Stimulated activated CD8-positive, alpha-beta memory T cell treated with anti-CD3 and anti-CD28 coated beads, Interleukin-15, amount 100 ng/mL, for 24 hours (primary cell): ENCODE results near the gene AFF3.

ENCODE experiments used
- DNase-seq: peaks from one replicate; pipeline ENCODE4 v3.0.0-alpha.2; 2020; ENCODE audit warnings: low read depth

The AFF3 gene

GRCh38 chr2:100041946-100042345 is 100.4 kb downstream of the AFF3 start:
- no peak for DNase-seq

- no peak for DNase-seq
Measured at GRCh38 chr2:100041385-100041784, 101.0 kb downstream of the AFF3 start.

DNA sequence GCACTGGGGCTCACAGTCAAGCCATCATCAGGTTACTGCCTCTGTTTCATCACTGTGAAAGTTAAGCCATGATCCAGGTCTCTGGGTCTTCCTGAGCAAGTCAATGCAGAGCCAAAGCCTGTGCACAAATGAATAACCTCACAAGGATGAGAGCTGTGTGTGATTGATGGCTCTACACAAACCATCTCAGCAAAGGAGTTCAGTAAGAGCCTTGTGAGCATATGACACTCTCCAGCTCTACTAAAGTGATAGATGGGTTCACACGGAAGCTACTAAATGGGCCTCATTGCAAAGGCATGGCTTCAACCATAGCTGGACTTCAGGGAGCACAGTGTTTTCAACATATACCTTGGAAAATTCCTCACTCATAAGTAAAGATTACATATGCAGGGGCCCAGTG is 101.5 kb downstream of the AFF3 start:
- no peak for DNase-seq

GRCh38 chr2:100039291-100039980 is 103.0 kb downstream of the AFF3 start:
- DNase-seq = no peak

DNA sequence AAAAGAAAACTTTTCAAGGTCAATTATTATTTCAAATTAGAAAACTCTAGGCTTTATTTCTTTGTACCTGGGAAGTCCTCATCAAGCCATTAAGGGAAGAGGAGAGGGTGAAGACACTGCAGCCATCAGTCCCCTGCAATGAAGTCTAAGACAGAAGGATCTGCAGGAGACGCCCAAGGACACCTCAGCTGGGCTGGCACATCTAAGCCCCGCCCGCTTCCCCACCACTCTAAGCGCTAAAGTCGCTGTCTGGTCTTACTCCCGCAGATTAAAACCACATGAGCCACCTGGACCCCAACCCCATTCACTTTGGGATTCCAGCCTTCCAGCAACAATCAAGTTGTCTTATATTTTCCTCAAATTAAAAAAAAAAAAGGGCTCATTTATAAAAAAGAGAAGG is 104.4 kb downstream of the AFF3 start:
- DNase-seq = no peak

DNA sequence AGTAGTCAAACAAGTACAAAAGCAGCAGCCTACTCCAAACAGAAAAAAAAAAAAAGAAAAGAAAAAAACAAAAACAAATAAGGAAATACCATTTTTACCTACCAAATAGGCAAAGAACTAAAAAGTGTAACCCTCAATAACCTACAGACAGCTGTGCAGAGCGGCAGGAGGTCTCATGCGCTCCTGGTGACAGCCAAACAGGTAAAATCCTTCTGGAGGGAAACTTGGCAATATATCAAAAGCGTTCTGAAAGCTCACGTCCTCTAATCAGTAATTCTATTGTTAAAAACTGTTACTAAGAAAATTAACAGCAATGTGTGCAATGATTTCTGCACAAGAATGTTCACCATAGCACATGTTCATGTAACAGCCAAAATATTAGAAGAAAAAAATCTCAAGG is 105.6 kb downstream of the AFF3 start:
- DNase-seq = no peak

GRCh38 chr2:100036026-100036425 is 106.4 kb downstream of the AFF3 start:
- DNase-seq = no peak

DNA sequence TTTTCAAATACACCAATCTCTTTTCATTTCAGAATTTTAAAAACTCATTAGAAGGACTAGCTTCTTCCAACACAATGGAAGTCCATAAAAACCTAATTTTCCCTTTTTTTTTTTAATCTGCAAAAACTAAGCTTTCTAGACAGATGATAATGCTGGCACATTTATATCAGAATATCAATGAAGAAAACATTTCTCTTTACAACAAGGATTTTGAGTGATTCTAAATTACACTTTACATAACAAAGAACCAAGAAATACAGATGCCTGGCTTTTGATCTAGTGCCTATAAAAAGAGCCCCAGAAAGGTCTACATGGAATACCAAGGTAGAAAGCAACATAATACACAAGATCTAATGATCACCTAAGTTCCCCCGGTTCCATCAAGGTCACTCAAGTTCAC is 108.0 kb downstream of the AFF3 start:
- no peak for DNase-seq

GRCh38 chr2:100033976-100034375 is 108.4 kb downstream of the AFF3 start:
- DNase-seq = no peak

- no peak for DNase-seq
Measured at GRCh38 chr2:100031604-100032003, 110.8 kb downstream of the AFF3 start.

DNA sequence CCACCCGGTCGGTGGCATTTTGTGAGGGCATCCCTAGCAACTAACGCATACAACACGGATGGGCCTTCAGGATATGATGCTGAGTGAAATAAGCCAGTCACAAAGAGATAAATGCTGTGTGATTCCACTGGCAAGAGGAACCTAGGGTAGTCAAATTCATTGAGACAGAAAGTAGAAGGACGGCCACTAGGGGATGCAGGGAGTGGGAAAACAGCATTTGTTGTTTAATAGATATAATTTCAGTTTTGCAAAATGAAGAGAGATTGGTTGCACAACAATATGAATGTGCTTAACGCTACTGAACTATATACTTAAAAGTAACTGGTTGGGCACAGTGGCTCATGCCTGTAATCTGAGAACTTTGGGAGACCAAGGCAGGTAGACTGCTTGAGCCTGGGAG is 112.9 kb downstream of the AFF3 start:
- DNase-seq = no peak

DNA sequence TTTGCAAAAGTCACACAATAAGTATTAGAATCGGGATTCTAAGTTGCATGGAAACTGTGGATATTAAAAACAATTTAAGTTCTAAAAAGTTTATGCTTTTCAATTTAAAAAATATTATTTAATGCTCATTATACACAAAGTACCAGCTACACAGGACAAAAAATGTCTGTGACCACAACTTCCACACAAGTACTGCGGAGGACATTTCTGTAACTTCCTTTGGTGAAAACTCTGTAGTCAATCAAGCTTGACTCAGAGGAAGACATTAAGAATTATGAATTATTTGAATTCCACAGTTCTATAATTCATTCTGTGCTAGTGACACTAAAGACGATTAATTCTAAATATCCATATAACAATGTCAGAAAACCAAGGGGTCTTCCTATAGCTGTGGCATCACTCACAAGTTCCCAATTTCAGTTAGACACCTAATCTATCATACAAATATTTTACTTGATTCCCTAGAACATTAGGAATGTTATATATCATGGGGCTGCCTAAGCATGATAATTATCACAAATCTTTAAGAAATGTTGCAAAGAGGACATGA is 120.5 kb downstream of the AFF3 start:
- DNase-seq = no peak

DNA sequence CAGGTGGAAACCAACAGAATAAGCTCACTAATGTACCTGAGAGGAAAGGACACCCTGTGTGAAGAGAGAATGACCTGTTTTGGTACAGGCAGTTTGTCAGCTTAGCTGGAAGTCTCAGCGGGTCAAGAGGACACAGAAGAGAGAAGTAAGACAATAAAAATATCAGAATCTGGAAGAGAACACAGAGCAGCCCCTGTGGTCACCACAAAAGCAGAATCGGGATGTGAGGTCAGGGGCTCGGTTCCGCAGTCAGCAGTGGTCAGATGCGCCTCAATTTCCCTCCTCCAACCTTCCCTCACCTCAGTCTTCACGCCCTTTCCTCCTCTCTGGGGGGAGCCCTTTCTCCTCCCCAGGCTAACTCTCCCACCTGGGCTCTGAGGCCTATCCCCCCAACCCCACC is 122.9 kb downstream of the AFF3 start:
- DNase-seq = no peak

GRCh38 chr2:100018341-100019193 is 123.8 kb downstream of the AFF3 start:
- no peak for DNase-seq

DNA sequence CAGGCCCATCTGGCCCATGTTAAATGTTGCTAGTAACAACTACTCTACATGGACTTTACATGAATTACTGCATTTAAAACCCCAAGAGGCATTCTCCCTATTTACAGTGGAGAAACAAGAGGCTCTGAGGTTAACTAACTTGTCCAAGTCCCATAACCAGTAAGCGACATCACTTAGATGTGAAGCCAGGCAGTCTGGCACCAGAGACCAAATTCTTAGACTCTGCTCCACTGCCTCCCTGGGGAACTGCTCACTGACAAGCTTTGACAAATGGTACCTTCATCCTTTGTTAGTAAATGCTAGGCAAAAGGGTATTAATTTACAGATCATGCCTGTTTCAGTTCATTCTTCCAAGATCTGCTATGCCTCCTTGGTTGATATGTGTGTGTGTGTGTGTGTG is 124.8 kb downstream of the AFF3 start:
- no peak for DNase-seq

DNA sequence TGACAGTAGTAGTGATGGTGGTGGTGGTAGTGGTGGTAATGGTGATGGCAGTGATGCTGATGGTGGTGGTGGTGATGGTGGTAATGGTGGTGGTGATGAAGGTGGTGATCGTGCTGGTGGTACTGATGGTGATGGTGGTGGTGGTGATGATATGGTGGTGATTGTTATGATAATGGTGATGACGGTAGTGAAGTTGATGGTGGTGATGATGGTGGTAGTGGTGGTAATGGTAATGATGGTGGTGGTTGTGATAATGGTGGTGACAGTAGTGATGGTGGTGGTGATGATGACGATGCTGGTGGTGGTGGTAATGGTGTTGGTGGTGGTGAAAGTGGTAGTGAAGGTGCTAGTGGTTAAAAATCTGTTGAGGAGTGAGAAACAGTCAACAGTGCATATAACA is 125.6 kb downstream of the AFF3 start:
- no peak for DNase-seq

GRCh38 chr2:100015849-100016248 is 126.5 kb downstream of the AFF3 start:
- DNase-seq = no peak

DNA sequence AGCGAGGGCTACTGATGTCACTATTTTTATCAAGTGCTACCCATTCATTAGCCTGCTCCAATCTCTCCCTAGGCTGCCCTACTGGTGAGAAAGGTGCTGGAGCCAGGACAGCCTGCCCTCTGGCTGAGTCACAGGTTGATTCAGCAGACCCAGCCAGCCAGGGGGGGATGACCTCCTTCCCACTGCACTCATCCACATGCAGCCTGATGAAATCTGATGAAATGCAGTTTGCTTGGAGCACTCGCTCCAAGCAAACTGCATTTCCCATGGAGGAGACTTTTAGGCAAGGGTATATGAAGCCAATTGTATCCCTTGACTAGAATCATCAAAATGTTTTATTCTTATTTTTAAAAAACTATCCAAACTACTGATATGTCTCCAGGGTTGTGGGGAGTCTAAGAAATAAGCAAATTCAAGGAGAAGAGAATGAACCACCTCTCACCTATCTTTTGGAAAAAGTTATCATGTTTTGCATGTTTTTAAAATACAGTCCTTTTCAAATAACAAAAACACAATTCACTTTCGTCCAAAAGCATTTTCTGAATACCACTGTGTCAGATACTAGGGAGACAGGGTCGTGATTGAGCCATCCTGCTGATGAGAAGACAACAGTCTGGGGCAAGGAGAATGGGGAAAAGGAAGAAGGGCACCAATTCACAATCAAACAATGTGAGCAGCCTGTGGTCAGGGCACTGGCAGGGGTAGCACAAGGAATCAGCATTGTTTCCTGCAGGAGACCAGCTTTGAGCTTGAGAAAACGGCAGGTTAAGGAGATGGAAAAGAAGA is 128.3 kb downstream of the AFF3 start:
- DNase-seq = no peak

- no peak for DNase-seq
Measured at GRCh38 chr2:100012561-100012960, 129.8 kb downstream of the AFF3 start.

GRCh38 chr2:100011272-100011731 is 131.1 kb downstream of the AFF3 start:
- DNase-seq = no peak

GRCh38 chr2:100010606-100011005 is 131.8 kb downstream of the AFF3 start:
- DNase-seq = no peak

- DNase-seq = no peak
Measured at GRCh38 chr2:100009743-100010142, 132.6 kb downstream of the AFF3 start.
